K562 (cell line): ENCODE measurements around the gene CHCT1. TPM values are rescaled to one million over a fixed set of nuclear protein-coding genes. Genes with fewer than 3 reads are reported as not detected.

Source experiments
- ATAC-seq: fragments of 200-7000 bp; cut with Tn5 transposase; 3 replicates; pipeline ENCODE4 v1.9.1; 2020; ENCODE audit warnings: moderate library complexity
- BruUV-seq: library from RNA; stranded (reverse); fragments of 400-500 nt; replicated peaks from 2 replicates; lab custom pipeline; 2021; lab: Mats Ljungman, UMichigan
- CTCF ChIA-PET: fragments of 300-600 bp; formaldehyde crosslinking; extraction: SDS; loops from one replicate; lab custom pipeline; 2021; ENCODE audit warnings: low intra/inter-chr PET ratio; lab: Yijun Ruan, JAX
- POLR2A ChIA-PET: fragments of 300-600, 350-650 bp; sonication (Branson Sonifier 250); formaldehyde crosslinking; extraction: SDS; loops from one replicate; lab custom pipeline; 2021; ENCODE audit warnings: antibody characterized with exemption, inconsistent platforms; lab: Yijun Ruan, JAX
- DNase-seq, 4 experiments: peaks; one replicate each; pipeline versions ENCODE4 v3.0.0 to v3.0.0-alpha.2; 2011 to 2018; ENCODE audit warnings: low spot score in 3 of 4, mixed read lengths in 3 of 4; ENCODE audit errors: extremely low read depth in 1 of 4
- FAIRE-seq: peaks from 2 replicates; lab custom pipeline; 2011; peaks lifted over from hg19 to GRCh38; lab: Jason Lieb, UNC
- H2AFZ ChIP-seq: 2 replicates; pipeline ENCODE4 v1.6.0; 2011; ENCODE audit warnings: low read depth, low read length, control low read depth, inconsistent platforms
- H3K27ac ChIP-seq: fragments of 200-600 bp; 3 replicates; pipeline ENCODE4 v1.8.0; 2011; ENCODE audit warnings: low read depth, mild to moderate bottlenecking, control low read depth, inconsistent platforms, low read length, moderate library complexity, mixed read lengths; ENCODE audit errors: extremely low read depth
- H3K27me3 ChIP-seq, 2 experiments: fragments of 300-600 bp in 1 of 2; 2 replicates in 1 of 2; 3 replicates in 1 of 2; pipeline versions ENCODE4 v1.6.0 to v1.8.0; 2011; ENCODE audit warnings: inconsistent platforms in 2 of 2, low read length in 2 of 2, mild to moderate bottlenecking in 1 of 2, mixed read lengths in 1 of 2, moderate library complexity in 1 of 2; ENCODE audit not compliant: control insufficient read depth in 2 of 2, insufficient read depth in 2 of 2
- H3K36me3 ChIP-seq: fragments of 300-600 bp; 3 replicates; pipeline ENCODE4 v1.8.0; 2011; ENCODE audit warnings: mild to moderate bottlenecking, low read length, inconsistent platforms; ENCODE audit not compliant: control insufficient read depth, insufficient read depth
- H3K4me1 ChIP-seq, 2 experiments: fragments of 200-600 bp in 1 of 2; replicated peaks in 1 of 2; 2 replicates in 1 of 2; 3 replicates in 1 of 2; pipeline versions ENCODE4 v1.5.1 to v1.8.0; 2011; ENCODE audit warnings: inconsistent platforms in 2 of 2, low read length in 2 of 2, mild to moderate bottlenecking in 1 of 2, mixed read lengths in 1 of 2, moderate library complexity in 1 of 2; ENCODE audit not compliant: control insufficient read depth in 2 of 2, insufficient read depth in 2 of 2
- H3K4me2 ChIP-seq: 2 replicates; pipeline ENCODE4 v1.6.1; 2011; ENCODE audit warnings: low read length, control low read depth, inconsistent platforms, mixed read lengths; ENCODE audit not compliant: insufficient read depth
- H3K4me3 ChIP-seq: fragments of 200-600 bp; sonication (generic), shearing (Covaris generic); 2 replicates; pipeline ENCODE4 v1.5.1; 2016; ENCODE audit warnings: control low read depth, inconsistent platforms
- H3K79me2 ChIP-seq: fragments of 200-600 bp; 3 replicates; pipeline ENCODE4 v1.8.0; 2011; ENCODE audit warnings: low read length, inconsistent platforms; ENCODE audit not compliant: control insufficient read depth, insufficient read depth
- H3K9ac ChIP-seq, 2 experiments: 2 replicates each; pipeline versions ENCODE4 v1.6.0 to v1.6.1; 2011; ENCODE audit warnings: low read depth in 2 of 2, low read length in 2 of 2, control low read depth in 1 of 2, inconsistent platforms in 1 of 2, mild to moderate bottlenecking in 1 of 2, mixed read lengths in 1 of 2; ENCODE audit not compliant: insufficient read depth in 1 of 2
- H3K9me1 ChIP-seq: one replicate; pipeline ENCODE4 v1.6.0; 2011; ENCODE audit warnings: inconsistent platforms, mild to moderate bottlenecking, low read length, moderate library complexity; ENCODE audit not compliant: control insufficient read depth, insufficient read depth
- H3K9me3 ChIP-seq: replicated peaks from 2 replicates; pipeline ENCODE4 v1.5.1; 2011; ENCODE audit warnings: low read depth, low read length, inconsistent platforms; ENCODE audit not compliant: control insufficient read depth, insufficient read depth
- H4K20me1 ChIP-seq: replicated peaks from 2 replicates; pipeline ENCODE4 v1.6.1; 2011; ENCODE audit warnings: low read length, inconsistent platforms, mixed read lengths; ENCODE audit not compliant: control insufficient read depth, insufficient read depth
- BRD9 ChIP-seq: fragments of 450-650 bp; IDR thresholded peaks from 2 replicates; pipeline ENCODE4 v1.6.1; 2018; ENCODE audit warnings: low read depth; ENCODE audit not compliant: partially characterized antibody
- CREM ChIP-seq: IDR thresholded peaks from 2 replicates; pipeline ENCODE4 v1.6.1; 2014; ENCODE audit warnings: antibody characterized with exemption, low read depth
- KLF6 ChIP-seq: fragments of 250-450 bp; sonication (Bioruptor Pico); IDR thresholded peaks from 2 replicates; pipeline ENCODE4 v1.4.0; 2020; ENCODE audit warnings: mild to moderate bottlenecking, moderate library complexity, borderline replicate concordance
- POLR2AphosphoS5 ChIP-seq: IDR thresholded peaks from 2 replicates; pipeline ENCODE4 v1.6.1; 2011; ENCODE audit warnings: mild to moderate bottlenecking, low read depth, low read length, moderate library complexity; ENCODE audit not compliant: control insufficient read depth, insufficient read depth
- POLR2B ChIP-seq: fragments of 450-650 bp; IDR thresholded peaks from 2 replicates; pipeline ENCODE4 v1.6.1; 2018; ENCODE audit warnings: low read depth; ENCODE audit not compliant: partially characterized antibody
- TBL1XR1 ChIP-seq, 2 experiments: IDR thresholded peaks; 2 replicates each; pipeline ENCODE4 v1.6.1; 2012; ENCODE audit warnings: improper control_type of control experiment in 2 of 2, low read length in 2 of 2, mild to moderate bottlenecking in 1 of 2
- TCF3 ChIP-seq: sonication (generic); formaldehyde crosslinking; IDR thresholded peaks from 2 replicates; pipeline ENCODE4 v1.4.0; 2020; ENCODE audit warnings: mild to moderate bottlenecking, missing genetic modification reagents
- WHSC1 ChIP-seq: IDR thresholded peaks from one replicate; pipeline ENCODE4 v1.6.1; 2012; ENCODE audit warnings: low read length, control low read depth, inconsistent platforms
- ZBTB26 ChIP-seq: fragments of 450-650 bp; formaldehyde crosslinking; IDR thresholded peaks from 2 replicates; pipeline ENCODE4 v1.4.0; 2022; ENCODE audit warnings: missing genetic modification characterization
- ZFX ChIP-seq: sonication (generic); formaldehyde crosslinking; IDR thresholded peaks from 2 replicates; pipeline ENCODE4 v1.8.0; 2022; ENCODE audit warnings: mild to moderate bottlenecking, missing genetic modification reagents, moderate library complexity
- ZNF354B ChIP-seq: fragments of 250-450 bp; sonication (Bioruptor Pico); IDR thresholded peaks from 2 replicates; pipeline ENCODE4 v1.4.0; 2020
- ZSCAN29 ChIP-seq: fragments of 450-650 bp; IDR thresholded peaks from 2 replicates; pipeline ENCODE4 v1.6.1; 2017
- WGBS: fragments of 100-300 bp; shearing (Covaris generic); methylation state at CpG from one replicate; pipeline ENCODE4 v1.1.6; 2016; ENCODE audit warnings: low coverage, mixed read lengths; ENCODE audit not compliant: insufficient coverage; ENCODE audit errors: missing lambda C conversion rate; 5-methylcytosine and 5-hydroxymethylcytosine counted together
- in situ Hi-C: fragments of 300-500 bp; cut with MboI; formaldehyde crosslinking; loops from 4 replicates; pipeline ENCODE4 v1.15.0; 2018; ENCODE audit warnings: inconsistent platforms, mixed read lengths
- intact Hi-C: fragments of 100-400 bp; cut with micrococcal nuclease; formaldehyde crosslinking; loops from 2 replicates; pipeline ENCODE4 v1.14.2; 2022
- polyA plus RNA-seq, 8 experiments: library from polyadenylated mRNA; depleted of rRNA in 4 of 8; stranded (reverse) in 5 of 8; unstranded in 3 of 8; fragments of >200 nt; fragmentation: Nextera tagmentation in 2 of 8; fragmentation: Illumina TruSeq in 1 of 8; extraction: Ambion mirVana in 2 of 8; extraction: Trizol in 1 of 8; gene quantifications; 2 replicates each; pipeline versions ENCODE4 v1.2.1 to v1.2.3, GENCODE V29; 2011 to 2014; ENCODE audit warnings: inconsistent platforms in 1 of 8, missing spikeins in 1 of 8
- total RNA-seq, 7 experiments: library from RNA; depleted of rRNA in 6 of 7; stranded (reverse); fragments of >200 nt in 6 of 7; fragmentation: Illumina TruSeq in 2 of 7; extraction: Trizol in 2 of 7; gene quantifications; 2 replicates each; pipeline versions ENCODE4 v1.2.1 to v1.2.3, GENCODE V29; 2011 to 2021; ENCODE audit warnings: low replicate concordance in 1 of 7
- TF ChIP-seq, protein P1 (sequence below): fragments of 450-650 bp; formaldehyde crosslinking; conservative IDR thresholded peaks from 2 replicates; pipeline ENCODE4 v1.4.0; 2022; ENCODE audit warnings: mild to moderate bottlenecking, missing genetic modification characterization
- TF ChIP-seq, protein P2 (sequence below): fragments of 250-450 bp; sonication (Bioruptor Pico); IDR thresholded peaks from 2 replicates; pipeline ENCODE4 v1.4.0; 2020; ENCODE audit warnings: mild to moderate bottlenecking
- TF ChIP-seq, protein P3 (sequence below), 2 experiments: fragments of 150-350 bp in 1 of 2; IDR thresholded peaks; 2 replicates each; pipeline ENCODE4 v1.6.1; 2012 to 2016; ENCODE audit warnings: low read depth in 2 of 2, low read length in 2 of 2, mild to moderate bottlenecking in 1 of 2, moderate library complexity in 1 of 2

Gene CHCT1
- total and polyA plus RNA-seq, 9 of the 15 experiments (the other 6 are each of a cell fraction or from before 2014, with no cell fraction given): not detected

DNA sequence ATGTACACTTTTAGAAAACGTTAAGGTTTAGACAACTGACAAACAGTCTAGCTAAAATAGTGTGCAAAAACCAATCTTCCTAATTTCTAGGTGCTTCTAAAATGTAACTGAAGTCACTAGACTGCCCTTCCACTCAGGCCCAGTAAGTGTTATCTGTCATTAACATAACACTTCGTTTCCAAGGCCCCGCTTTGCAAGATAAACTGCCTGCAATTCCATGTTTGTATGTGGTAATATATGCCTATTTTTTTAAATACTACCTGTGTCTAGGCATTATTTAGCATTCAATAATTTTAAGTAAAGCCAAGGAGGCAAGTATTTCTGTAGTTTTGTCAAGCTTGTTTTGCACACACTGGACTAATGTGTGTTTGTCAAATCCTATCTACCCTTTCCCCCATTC, 33.5 kb upstream of the CHCT1 start:
- POLR2A ChIA-PET: interaction anchor here (0.6 to 2.3 kb wide), 2 partner anchors 16 to 17 kb away, joined by 3 to 7 read pairs; no protein-coding TSS in a partner anchor
- Histone ChIP-seq H3K9ac (peak overlapping the region in 1 of 2 experiments; percentile 92; a peak in 2 of 4 replicates), H3K4me2 (peak overlapping the region; percentile 100), H3K27me3 (no peaks in the 10 kb centered on the region), H3K9me3 (no peaks in the 10 kb centered on the region), H4K20me1 (0 out of 2 replicates have a peak, but pooled peaks cover 3% of the 10 kb centered on the region), H2AFZ (no peak overlapping the region), H3K79me2 (peaks cover 93% of the 10 kb centered on the region), H3K4me3 (peak overlapping the region; percentile 84), H3K36me3 (peaks cover 8% of the 10 kb centered on the region; the same call in 2 of the 3 replicates), H3K9me1 (no peaks in the 10 kb centered on the region), H3K4me1 (peaks cover 7 to 30% of the 10 kb centered on the region in 2 experiments), H3K27ac (peak overlapping the region; percentile 94)
- in situ Hi-C loops: no loop called here
- CTCF ChIA-PET: no interaction called here
- FAIRE-seq: peak; percentile 55
- no TSS peak for BruUV-seq
- DNase-seq: peak; percentile 25 to 83 (median 49)
- intact Hi-C loops: no loop called here
- ATAC-seq: peak; percentile 36
- 0% methylated on average over 3 of the region's 3 CpGs for WGBS
- TF ChIP-seq, protein P1, sequence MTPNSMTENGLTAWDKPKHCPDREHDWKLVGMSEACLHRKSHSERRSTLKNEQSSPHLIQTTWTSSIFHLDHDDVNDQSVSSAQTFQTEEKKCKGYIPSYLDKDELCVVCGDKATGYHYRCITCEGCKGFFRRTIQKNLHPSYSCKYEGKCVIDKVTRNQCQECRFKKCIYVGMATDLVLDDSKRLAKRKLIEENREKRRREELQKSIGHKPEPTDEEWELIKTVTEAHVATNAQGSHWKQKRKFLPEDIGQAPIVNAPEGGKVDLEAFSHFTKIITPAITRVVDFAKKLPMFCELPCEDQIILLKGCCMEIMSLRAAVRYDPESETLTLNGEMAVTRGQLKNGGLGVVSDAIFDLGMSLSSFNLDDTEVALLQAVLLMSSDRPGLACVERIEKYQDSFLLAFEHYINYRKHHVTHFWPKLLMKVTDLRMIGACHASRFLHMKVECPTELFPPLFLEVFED (CRISPR knock-in tag): no peak
- TF ChIP-seq ZFX (CRISPR knock-in tag) (peak; percentile 50), WHSC1 (no peak), ZBTB26 (CRISPR knock-in tag) (no peak), ZSCAN29 (no peak), TBL1XR1 (IDR thresholded peaks at IDR 0.05; ENCODE audit: low read length in 2 of 2) (peak in 1 of 2 experiments; percentile 56; a peak in 1 of 4 replicates), TCF3 (CRISPR knock-in tag) (peak; percentile 87), POLR2AphosphoS5 (peak; percentile 31; the same call in 1 of the 2 replicates), ZNF354B (CRISPR knock-in tag) (no peak), BRD9 (no peak), POLR2B (no peak), CREM (no peak), KLF6 (CRISPR knock-in tag) (no peak)
- TF ChIP-seq, protein P2, sequence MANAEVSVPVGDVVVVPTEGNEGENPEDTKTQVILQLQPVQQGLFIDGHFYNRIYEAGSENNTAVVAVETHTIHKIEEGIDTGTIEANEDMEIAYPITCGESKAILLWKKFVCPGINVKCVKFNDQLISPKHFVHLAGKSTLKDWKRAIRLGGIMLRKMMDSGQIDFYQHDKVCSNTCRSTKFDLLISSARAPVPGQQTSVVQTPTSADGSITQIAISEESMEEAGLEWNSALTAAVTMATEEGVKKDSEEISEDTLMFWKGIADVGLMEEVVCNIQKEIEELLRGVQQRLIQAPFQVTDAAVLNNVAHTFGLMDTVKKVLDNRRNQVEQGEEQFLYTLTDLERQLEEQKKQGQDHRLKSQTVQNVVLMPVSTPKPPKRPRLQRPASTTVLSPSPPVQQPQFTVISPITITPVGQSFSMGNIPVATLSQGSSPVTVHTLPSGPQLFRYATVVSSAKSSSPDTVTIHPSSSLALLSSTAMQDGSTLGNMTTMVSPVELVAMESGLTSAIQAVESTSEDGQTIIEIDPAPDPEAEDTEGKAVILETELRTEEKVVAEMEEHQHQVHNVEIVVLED (CRISPR knock-in tag): no peak
- TF ChIP-seq, protein P3, sequence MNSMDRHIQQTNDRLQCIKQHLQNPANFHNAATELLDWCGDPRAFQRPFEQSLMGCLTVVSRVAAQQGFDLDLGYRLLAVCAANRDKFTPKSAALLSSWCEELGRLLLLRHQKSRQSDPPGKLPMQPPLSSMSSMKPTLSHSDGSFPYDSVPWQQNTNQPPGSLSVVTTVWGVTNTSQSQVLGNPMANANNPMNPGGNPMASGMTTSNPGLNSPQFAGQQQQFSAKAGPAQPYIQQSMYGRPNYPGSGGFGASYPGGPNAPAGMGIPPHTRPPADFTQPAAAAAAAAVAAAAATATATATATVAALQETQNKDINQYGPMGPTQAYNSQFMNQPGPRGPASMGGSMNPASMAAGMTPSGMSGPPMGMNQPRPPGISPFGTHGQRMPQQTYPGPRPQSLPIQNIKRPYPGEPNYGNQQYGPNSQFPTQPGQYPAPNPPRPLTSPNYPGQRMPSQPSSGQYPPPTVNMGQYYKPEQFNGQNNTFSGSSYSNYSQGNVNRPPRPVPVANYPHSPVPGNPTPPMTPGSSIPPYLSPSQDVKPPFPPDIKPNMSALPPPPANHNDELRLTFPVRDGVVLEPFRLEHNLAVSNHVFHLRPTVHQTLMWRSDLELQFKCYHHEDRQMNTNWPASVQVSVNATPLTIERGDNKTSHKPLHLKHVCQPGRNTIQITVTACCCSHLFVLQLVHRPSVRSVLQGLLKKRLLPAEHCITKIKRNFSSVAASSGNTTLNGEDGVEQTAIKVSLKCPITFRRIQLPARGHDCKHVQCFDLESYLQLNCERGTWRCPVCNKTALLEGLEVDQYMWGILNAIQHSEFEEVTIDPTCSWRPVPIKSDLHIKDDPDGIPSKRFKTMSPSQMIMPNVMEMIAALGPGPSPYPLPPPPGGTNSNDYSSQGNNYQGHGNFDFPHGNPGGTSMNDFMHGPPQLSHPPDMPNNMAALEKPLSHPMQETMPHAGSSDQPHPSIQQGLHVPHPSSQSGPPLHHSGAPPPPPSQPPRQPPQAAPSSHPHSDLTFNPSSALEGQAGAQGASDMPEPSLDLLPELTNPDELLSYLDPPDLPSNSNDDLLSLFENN (IDR thresholded peaks at IDR 0.05; ENCODE audit: low read depth in 2 of 2, low read length in 2 of 2): 0 out of 4 replicates have a peak, but pooled peaks of 1 of the 2 experiments have one; percentile 49
